PC-3 (cell line): ENCODE measurements around the gene KTI12. TPM values are rescaled to one million over a fixed set of nuclear protein-coding genes. Genes with fewer than 3 reads are reported as not detected.

Experiments used
- ATAC-seq: fragments of 200-7000 bp; cut with Tn5 transposase; 2 replicates; pipeline ENCODE4 v1.9.1; 2020; ENCODE audit warnings: mild to moderate bottlenecking, moderate library complexity
- BruUV-seq: library from RNA; stranded (reverse); fragments of 400-500 nt; replicated peaks from 2 replicates; lab custom pipeline; 2021; lab: Mats Ljungman, UMichigan
- CTCF ChIA-PET: fragments of 300-600 bp; sonication (Branson Sonifier 250); formaldehyde crosslinking; loops from one replicate; lab custom pipeline; 2022; ENCODE audit warnings: antibody characterized with exemption; lab: Charles Lee
- POLR2A ChIA-PET: fragments of 300-600 bp; sonication (Branson Sonifier 250); formaldehyde crosslinking; loops from one replicate; lab custom pipeline; 2022; ENCODE audit warnings: antibody characterized with exemption; ENCODE audit not compliant: unreplicated experiment; lab: Charles Lee
- DNase-seq: peaks from one replicate; pipeline ENCODE4 v3.0.0-alpha.2; 2015
- H2AFZ ChIP-seq: fragments of 300-600 bp; sonication (generic); 2 replicates; pipeline ENCODE4 v1.6.0; 2016; ENCODE audit warnings: antibody characterized with exemption, low read length
- H3F3A ChIP-seq: fragments of 300-600 bp; sonication (generic); one replicate; pipeline ENCODE4 v1.6.0; 2017; ENCODE audit warnings: antibody characterized with exemption, low read length, control low read depth, mild to moderate bottlenecking; ENCODE audit not compliant: unreplicated experiment
- H3K27ac ChIP-seq: fragments of 300-600 bp; sonication (generic); 2 replicates; pipeline ENCODE4 v1.5.1; 2016; ENCODE audit warnings: mild to moderate bottlenecking, low read length
- H3K27me3 ChIP-seq: fragments of 300-600 bp; sonication (generic); 2 replicates; pipeline ENCODE4 v1.6.1; 2016; ENCODE audit warnings: low read length, mixed read lengths
- H3K36me3 ChIP-seq: fragments of 300-600 bp; sonication (generic); 2 replicates; pipeline ENCODE4 v1.6.1; 2016; ENCODE audit warnings: low read depth, mixed run types, low read length, mixed read lengths
- H3K4me1 ChIP-seq: fragments of 300-600 bp; sonication (generic); 2 replicates; pipeline ENCODE4 v1.5.1; 2016; ENCODE audit warnings: low read length; ENCODE audit not compliant: insufficient read depth
- H3K4me2 ChIP-seq: fragments of 300-600 bp; sonication (generic); 2 replicates; pipeline ENCODE4 v1.6.0; 2016; ENCODE audit warnings: low read length
- H3K4me3 ChIP-seq: fragments of 300-600 bp; sonication (generic); 2 replicates; pipeline ENCODE4 v1.5.1; 2016; ENCODE audit warnings: mild to moderate bottlenecking, low read length, mixed read lengths
- H3K79me2 ChIP-seq: fragments of 300-600 bp; sonication (generic); 2 replicates; pipeline ENCODE4 v1.6.1; 2017; ENCODE audit warnings: low read length, mixed read lengths
- H3K9ac ChIP-seq: fragments of 300-600 bp; sonication (generic); 2 replicates; pipeline ENCODE4 v1.6.0; 2016; ENCODE audit warnings: mild to moderate bottlenecking, low read length
- H3K9me2 ChIP-seq: fragments of 300-600 bp; sonication (generic); replicated peaks from 2 replicates; pipeline ENCODE4 v1.6.1; 2016; ENCODE audit warnings: mixed run types, low read length, mixed read lengths
- H3K9me3 ChIP-seq: fragments of 300-600 bp; sonication (generic); 2 replicates; pipeline ENCODE4 v1.6.1; 2016; ENCODE audit warnings: low read length, mixed read lengths
- H4K20me1 ChIP-seq: fragments of 300-600 bp; sonication (generic); 2 replicates; pipeline ENCODE4 v1.6.1; 2016; ENCODE audit warnings: low read length, mixed read lengths
- EZH2 ChIP-seq: fragments of 300-600 bp; sonication (generic); IDR thresholded peaks from one replicate; pipeline ENCODE4 v1.6.1; 2017; ENCODE audit warnings: antibody characterized with exemption, mild to moderate bottlenecking, low read length; ENCODE audit not compliant: unreplicated experiment
- EZH2phosphoT487 ChIP-seq: fragments of 300-600 bp; sonication (generic); IDR thresholded peaks from 2 replicates; pipeline ENCODE4 v1.6.1; 2018; ENCODE audit warnings: mild to moderate bottlenecking, antibody characterized with exemption, low read length, borderline replicate concordance
- intact Hi-C: fragments of 100-400 bp; cut with micrococcal nuclease; formaldehyde crosslinking; loops from 2 replicates; pipeline ENCODE4 v1.9.0; 2023
- total RNA-seq: library from RNA; depleted of rRNA; stranded (reverse); fragments of >200 nt; gene quantifications from 2 replicates; pipeline ENCODE4 v1.2.3, GENCODE V29; 2014
- TF ChIP-seq, protein P1 (sequence below): fragments of 300-600 bp; sonication (generic); conservative IDR thresholded peaks from 2 replicates; pipeline ENCODE4 v1.5.1; 2017; ENCODE audit warnings: antibody characterized with exemption, low read depth, mild to moderate bottlenecking, low read length

Gene KTI12
- total RNA-seq, 1 experiment from 2014 or later = 9.7 TPM

DNA sequence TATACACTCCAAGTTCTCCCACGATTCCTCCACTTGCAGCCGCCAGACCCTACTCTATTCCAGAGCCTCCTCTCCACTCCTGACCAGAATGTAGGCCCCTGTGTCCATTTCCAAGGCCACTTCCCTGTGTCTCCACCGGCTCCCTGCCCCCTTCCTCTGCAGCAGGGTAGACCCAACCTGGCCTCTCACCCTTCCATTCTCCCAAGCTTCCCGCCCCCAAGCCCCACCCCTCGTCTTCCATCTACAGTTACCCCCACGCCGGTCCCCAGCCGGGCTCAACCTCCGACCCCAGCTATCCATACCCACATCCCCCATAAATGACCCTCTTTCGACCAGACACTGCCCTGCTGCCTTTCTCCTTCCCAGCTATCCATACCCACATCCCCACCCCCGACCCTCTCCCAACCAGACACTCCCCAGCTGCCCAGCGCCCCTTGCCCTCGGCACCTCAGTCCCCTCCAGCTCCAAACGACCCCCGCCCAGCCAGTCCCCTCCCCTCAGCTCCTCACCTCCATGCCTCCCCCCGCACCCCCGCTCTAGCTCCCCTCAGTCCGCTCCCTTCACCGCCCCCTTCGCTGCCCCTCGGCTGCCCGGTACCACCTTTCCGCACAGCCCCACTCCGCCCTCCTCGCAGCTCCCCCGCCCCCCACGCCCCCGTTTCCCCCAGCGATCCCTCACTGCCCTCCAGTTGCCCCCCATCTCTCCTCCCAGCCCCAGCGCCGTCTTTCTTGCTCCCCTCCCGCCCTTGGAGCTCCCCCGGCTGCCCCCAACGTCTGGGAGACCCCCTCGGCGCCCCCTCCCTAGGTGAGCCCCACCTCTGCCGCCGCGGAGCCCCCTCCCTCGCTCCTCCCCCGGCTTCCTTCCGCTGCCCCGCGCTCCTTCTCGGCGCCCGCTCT, 43.8 kb downstream of the KTI12 start:
- no peaks in the 10 kb centered on the region for H3K4me1 ChIP-seq
- no peaks in the 10 kb centered on the region for H3K27me3 ChIP-seq
- TF ChIP-seq, protein P1, sequence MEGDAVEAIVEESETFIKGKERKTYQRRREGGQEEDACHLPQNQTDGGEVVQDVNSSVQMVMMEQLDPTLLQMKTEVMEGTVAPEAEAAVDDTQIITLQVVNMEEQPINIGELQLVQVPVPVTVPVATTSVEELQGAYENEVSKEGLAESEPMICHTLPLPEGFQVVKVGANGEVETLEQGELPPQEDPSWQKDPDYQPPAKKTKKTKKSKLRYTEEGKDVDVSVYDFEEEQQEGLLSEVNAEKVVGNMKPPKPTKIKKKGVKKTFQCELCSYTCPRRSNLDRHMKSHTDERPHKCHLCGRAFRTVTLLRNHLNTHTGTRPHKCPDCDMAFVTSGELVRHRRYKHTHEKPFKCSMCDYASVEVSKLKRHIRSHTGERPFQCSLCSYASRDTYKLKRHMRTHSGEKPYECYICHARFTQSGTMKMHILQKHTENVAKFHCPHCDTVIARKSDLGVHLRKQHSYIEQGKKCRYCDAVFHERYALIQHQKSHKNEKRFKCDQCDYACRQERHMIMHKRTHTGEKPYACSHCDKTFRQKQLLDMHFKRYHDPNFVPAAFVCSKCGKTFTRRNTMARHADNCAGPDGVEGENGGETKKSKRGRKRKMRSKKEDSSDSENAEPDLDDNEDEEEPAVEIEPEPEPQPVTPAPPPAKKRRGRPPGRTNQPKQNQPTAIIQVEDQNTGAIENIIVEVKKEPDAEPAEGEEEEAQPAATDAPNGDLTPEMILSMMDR = no peak
- TF ChIP-seq EZH2 (no peak), EZH2phosphoT487 (no peak)
- no peaks in the 10 kb centered on the region for H4K20me1 ChIP-seq
- no peak for ATAC-seq
- no peak for DNase-seq
- no peaks in the 10 kb centered on the region for H3K36me3 ChIP-seq
- H3F3A ChIP-seq = no peaks in the 10 kb centered on the region
- H3K4me2 ChIP-seq = peak overlapping the region; percentile 82
- no peaks in the 10 kb centered on the region for H3K9me3 ChIP-seq
- peak overlapping the region; percentile 76 for H3K4me3 ChIP-seq
- intact Hi-C loops = no loop called here
- H2AFZ ChIP-seq = peak overlapping the region; percentile 87
- ChIA-PET CTCF (interaction anchor here (0.7 kb wide), 2 partner anchors 9 to 411 kb away, joined by 4 to 21 read pairs; no protein-coding TSS in a partner anchor), POLR2A (no interaction called here)
- no peaks in the 10 kb centered on the region for H3K9me2 ChIP-seq
- no peak overlapping the region for H3K27ac ChIP-seq
- BruUV-seq = no TSS peak
- H3K79me2 ChIP-seq = no peaks in the 10 kb centered on the region
- H3K9ac ChIP-seq = no peak overlapping the region

DNA sequence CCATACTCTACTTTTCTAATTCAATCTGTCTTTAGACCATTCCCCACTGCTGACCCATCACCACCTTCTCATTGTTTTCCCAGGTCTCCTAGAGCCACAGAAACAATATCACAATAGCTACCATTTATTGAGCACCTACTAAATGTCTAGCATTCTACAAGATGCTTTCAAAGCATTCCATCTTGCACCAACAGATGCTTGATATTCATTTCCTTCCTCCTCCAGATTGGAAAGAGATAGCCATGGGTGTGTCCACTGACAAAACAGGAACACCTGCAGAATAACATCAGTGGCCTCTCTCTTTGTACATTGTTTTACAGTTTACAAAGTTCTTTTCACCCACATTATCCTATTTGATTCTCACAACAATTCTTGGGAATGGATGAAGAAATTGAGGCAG, 45.4 kb downstream of the KTI12 start:
- no peak for ATAC-seq

More for the DNA sequence above, 45.4 kb downstream of the KTI12 start:
- no peaks in the 10 kb centered on the region for H3K4me1 ChIP-seq
- no peak overlapping the region for H3K9ac ChIP-seq
- H2AFZ ChIP-seq = no peak overlapping the region
- no peaks in the 10 kb centered on the region for H3F3A ChIP-seq
- H3K9me2 ChIP-seq = no peaks in the 10 kb centered on the region
- CTCF ChIA-PET = no interaction called here
- H3K4me3 ChIP-seq = no peak overlapping the region
- no TSS peak for BruUV-seq
- H3K27ac ChIP-seq = no peak overlapping the region
- DNase-seq = no peak
- H3K27me3 ChIP-seq = no peaks in the 10 kb centered on the region
- H3K9me3 ChIP-seq = no peaks in the 10 kb centered on the region
- H3K4me2 ChIP-seq = no peak overlapping the region
- intact Hi-C loops = no loop called here
- H3K36me3 ChIP-seq = no peaks in the 10 kb centered on the region
- H3K79me2 ChIP-seq = no peaks in the 10 kb centered on the region
- POLR2A ChIA-PET = no interaction called here
- TF ChIP-seq EZH2 (no peak), EZH2phosphoT487 (no peak)
- TF ChIP-seq, protein P1 = no peak
- H4K20me1 ChIP-seq = no peaks in the 10 kb centered on the region
